ENCODE data around the gene MLXIP. TPM values are rescaled to one million over a fixed set of nuclear protein-coding genes. Genes with fewer than 3 reads are reported as not detected.
"Not testable (repeated sequence)": the region's sequence is repeated elsewhere in the genome, so short reads cannot be mapped to it uniquely, and the experiment has no call there.

MLXIP gene
- total and polyA plus RNA-seq, 12 donors = 11.5 to 37.9 (median 20.9) TPM

DNA sequence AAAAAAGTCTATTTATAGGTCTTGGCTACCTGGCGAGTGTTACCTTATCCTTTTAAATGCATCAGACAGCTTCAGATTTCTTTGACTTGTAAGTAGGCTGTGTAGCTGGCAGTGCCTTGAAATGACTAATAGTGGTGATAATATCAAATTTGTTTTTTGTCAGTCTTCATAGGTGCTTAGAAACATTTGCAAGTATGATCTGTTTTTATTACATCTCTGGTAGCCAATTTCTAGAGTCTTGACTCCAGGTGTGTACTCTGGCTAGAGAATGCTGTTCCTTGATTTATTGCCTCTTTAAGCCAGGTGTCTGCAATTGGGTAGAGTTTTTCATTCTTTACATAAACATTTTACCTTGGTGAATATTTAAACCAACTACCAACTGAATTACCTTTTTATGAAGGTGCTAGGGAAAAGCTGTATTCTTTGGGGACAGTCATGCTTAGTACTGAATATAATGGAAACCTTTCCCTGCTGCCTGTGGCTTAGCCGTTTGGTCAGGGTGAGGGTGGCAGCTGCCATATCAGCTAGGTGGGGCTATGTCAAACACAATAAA lies 32.6 kb downstream of the MLXIP start:
- intact Hi-C loops (cut with DNase I) = loop anchor here in 1 of 10 donors (5.0 kb wide), 1 partner anchor 34 kb away; the partner anchor contains the start of gene MLXIP
- Histone ChIP-seq H3K36me3 (peaks cover 0 to 9% (median 0%) of the 10 kb centered on the region in 9 donors), H3K27me3 (no peaks in the 10 kb centered on the region), H3K4me3 (no peak overlapping the region), H3K9me3 (no peaks in the 10 kb centered on the region), H3K27ac (no peak overlapping the region), H3K4me1 (peaks cover 2 to 61% (median 43%) of the 10 kb centered on the region in 9 donors)
- TF ChIP-seq CTCF (IDR thresholded peaks at IDR 0.05) = no peak
- ATAC-seq (no peak), DNase-seq (no peak)
- 67 to 85% methylated on average over 2 of the region's 2 CpGs for WGBS, 2 donors

DNA sequence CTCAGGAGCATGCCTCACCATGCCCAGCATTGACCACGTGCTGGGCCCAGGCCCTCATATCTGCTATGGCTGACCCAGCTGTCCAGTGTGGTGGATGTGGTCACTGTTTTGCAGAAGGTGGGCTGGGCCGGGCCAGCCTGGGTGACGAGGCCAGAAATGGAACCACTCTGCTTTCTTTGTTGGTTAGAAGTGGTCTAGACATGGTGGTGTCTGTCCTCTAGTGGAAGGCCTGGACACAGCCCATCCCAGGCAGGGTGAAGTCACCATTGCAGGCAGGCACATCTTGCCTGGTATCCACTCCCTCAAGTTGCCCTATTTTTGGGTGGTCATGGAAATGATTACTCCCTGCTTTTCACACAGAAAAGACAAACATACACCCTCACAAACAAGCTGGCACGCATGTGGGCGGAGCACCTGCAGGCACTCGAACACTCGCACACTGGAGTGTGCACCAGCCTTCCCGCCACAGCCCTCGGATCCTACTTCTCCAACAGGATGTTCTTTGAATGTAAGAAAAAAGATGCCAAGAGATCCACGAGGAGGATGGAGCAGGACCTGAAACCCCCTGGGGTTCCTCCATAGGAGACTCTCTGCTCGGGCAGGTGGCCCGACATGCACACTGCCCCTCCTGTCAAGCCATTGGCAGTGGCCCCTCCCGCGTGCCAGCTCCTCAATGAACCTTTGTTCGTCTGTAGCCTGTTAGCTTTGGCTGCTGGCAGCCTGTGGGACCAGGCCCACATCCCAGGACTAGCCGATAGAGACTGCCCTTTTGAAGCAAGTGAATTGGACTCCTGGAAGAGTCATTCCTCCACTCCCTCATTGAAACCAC lies 38.4 kb downstream of the MLXIP start:
- DNase-seq (no peak), ATAC-seq (peak in 6 of 8 donors; percentile 25 to 53 (median 46))
- peaks cover 0 to 27% (median 14%) of the 10 kb centered on the region in 9 donors for H3K4me1 ChIP-seq
- peak in 3 of 9 donors; percentile 19 to 39 (median 31) for TF ChIP-seq CTCF (IDR thresholded peaks at IDR 0.05)
- H3K27ac ChIP-seq = no peak overlapping the region
- no peak overlapping the region for H3K4me3 ChIP-seq
- 80 to 87% methylated on average over 16 of the region's 16 CpGs for WGBS, 2 donors
- intact Hi-C loops (cut with DNase I) = no loop called here
- peaks cover 0 to 18% (median 0%) of the 10 kb centered on the region in 9 donors for H3K36me3 ChIP-seq
- H3K9me3 ChIP-seq = no peaks in the 10 kb centered on the region
- no peaks in the 10 kb centered on the region for H3K27me3 ChIP-seq

GRCh38 chr12:122117979-122118378 lies 39.4 kb downstream of the MLXIP start:
- Histone ChIP-seq H3K4me3 (no peak overlapping the region), H3K27ac (no peak overlapping the region), H3K36me3 (peaks cover 0 to 18% (median 0%) of the 10 kb centered on the region in 9 donors), H3K27me3 (no peaks in the 10 kb centered on the region), H3K4me1 (peaks cover under 1 to 35% (median 21%) of the 10 kb centered on the region in 9 donors), H3K9me3 (no peaks in the 10 kb centered on the region)
- DNase-seq = no peak
- peak in 1 of 8 donors; percentile 45 for ATAC-seq
- intact Hi-C loops (cut with DNase I) = no loop called here
- TF ChIP-seq CTCF (IDR thresholded peaks at IDR 0.05) = no peak
- WGBS, 2 donors = 77 to 81% methylated on average over 8 of the region's 8 CpGs

- not testable (repeated sequence) for H3K9me3 ChIP-seq, H3K27me3 ChIP-seq, DNase-seq, H3K36me3 ChIP-seq, H3K4me3 ChIP-seq, ATAC-seq
- intact Hi-C loops (cut with DNase I) = loop anchor here in 6 of 10 donors (2.0 to 10.0 kb wide), 7 partner anchors 33 to 207 kb away; partner anchors contain the start of gene CFAP251 (in 2 of the 6)
- peak overlapping the region in 2 of 10 donors; percentile 44 to 48 for H3K27ac ChIP-seq
- peaks cover 8 to 53% (median 37%) of the 10 kb centered on the region in 9 donors for H3K4me1 ChIP-seq
- 86 to 92% methylated on average over 11 of the region's 11 CpGs for WGBS, 2 donors
Observed at GRCh38 chr12:122121341-122121740, 42.8 kb downstream of the MLXIP start.

Measured in heart right ventricle (tissue), 16 donors.